HG03103 (cell line): ENCODE measurements around the gene CLHC1.
"Not testable (repeated sequence)": the region's sequence is repeated elsewhere in the genome, so short reads cannot be mapped to it uniquely, and the experiment has no call there.

Experiments
- ATAC-seq: cut with Tn5 transposase; IDR thresholded peaks from one replicate; pipeline ENCODE4 v1.9.1; 2021; ENCODE audit warnings: low read depth; ENCODE audit not compliant: unreplicated experiment

The CLHC1 gene

GRCh38 chr2:55232084-55232862, at the start of gene CLHC1, which contains the start of gene RPS27A:
Gene CLHC1 (minus strand): TSS chr2:55232293. CDS start chr2:55222411, 9,882 bp downstream.
Gene RPS27A (plus strand): TSS chr2:55232688. CDS start chr2:55232825, 137 bp downstream.
- peak; percentile 88 for ATAC-seq

GRCh38 chr2:55280851-55281546, 48.9 kb upstream of the CLHC1 start:
- ATAC-seq = not testable (repeated sequence)

- not testable (repeated sequence) for ATAC-seq
Measured at GRCh38 chr2:55279859-55280424, 47.8 kb upstream of the CLHC1 start.

GRCh38 chr2:55279214-55279835, 47.2 kb upstream of the CLHC1 start:
- ATAC-seq = not testable (repeated sequence)

GRCh38 chr2:55277310-55277709, 45.2 kb upstream of the CLHC1 start:
- no peak for ATAC-seq

- ATAC-seq = not testable (repeated sequence)
Measured at GRCh38 chr2:55274346-55274745, 42.3 kb upstream of the CLHC1 start.

GRCh38 chr2:55269645-55269990, 37.5 kb upstream of the CLHC1 start:
- ATAC-seq = no peak

- ATAC-seq = peak; percentile 95
Measured at GRCh38 chr2:55268907-55269644, 37.0 kb upstream of the CLHC1 start, which contains the start of gene MTIF2. Gene MTIF2 (minus strand): TSS chr2:55269231. CDS start chr2:55263858, 5,373 bp downstream.

GRCh38 chr2:55268288-55268906, 36.3 kb upstream of the CLHC1 start:
- no peak for ATAC-seq

GRCh38 chr2:55259586-55259985, 27.5 kb upstream of the CLHC1 start:
- ATAC-seq = not testable (repeated sequence)

GRCh38 chr2:55252832-55253231, 20.7 kb upstream of the CLHC1 start:
- ATAC-seq = no peak

- ATAC-seq = no peak
Measured at GRCh38 chr2:55247025-55247424, 14.9 kb upstream of the CLHC1 start.

GRCh38 chr2:55245411-55245810, 13.3 kb upstream of the CLHC1 start:
- ATAC-seq = no peak

GRCh38 chr2:55242617-55243016, 10.5 kb upstream of the CLHC1 start:
- no peak for ATAC-seq

GRCh38 chr2:55241582-55241981, 9.5 kb upstream of the CLHC1 start:
- ATAC-seq = not testable (repeated sequence)

GRCh38 chr2:55239656-55240222, 7.6 kb upstream of the CLHC1 start:
- ATAC-seq = no peak

- no peak for ATAC-seq
Measured at GRCh38 chr2:55236992-55237543, 5.0 kb upstream of the CLHC1 start.

- ATAC-seq = no peak
Measured at GRCh38 chr2:55235724-55236538, 3.8 kb upstream of the CLHC1 start.

GRCh38 chr2:55233658-55233940, 1.5 kb upstream of the CLHC1 start:
- ATAC-seq = no peak
